ENCODE data around the gene ATAD2B.

The ATAD2B gene

DNA sequence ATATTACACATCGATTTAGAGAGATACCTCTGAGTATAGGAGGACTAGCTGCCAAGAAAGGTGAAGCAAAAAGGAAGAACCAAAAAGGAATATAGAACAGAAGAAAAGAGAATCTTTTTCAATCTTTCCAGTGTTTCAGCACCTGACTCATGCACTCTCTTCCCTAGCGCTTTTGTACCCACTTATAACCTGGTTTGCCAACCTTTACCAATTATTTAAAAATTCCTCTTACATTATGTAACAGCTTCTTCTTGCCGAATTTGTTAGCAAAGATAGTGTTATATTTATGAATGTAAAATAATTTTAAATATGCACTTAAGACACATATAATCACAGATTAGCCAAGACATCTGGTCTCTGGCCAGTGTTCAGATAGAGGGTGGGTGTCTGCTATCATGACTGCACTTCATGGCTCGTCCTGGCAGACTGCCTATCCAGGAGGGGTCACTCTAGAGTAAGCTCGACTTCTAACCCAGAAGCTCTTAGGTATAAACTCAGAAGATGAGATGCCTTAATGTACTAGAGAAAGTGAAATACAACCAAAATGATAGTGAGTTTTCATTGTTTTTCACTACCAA, 122.9 kb downstream of the ATAD2B start:
- no peak overlapping the region for H3K4me3 ChIP-seq (ENCODE audit: low read depth, low read length, poor library complexity, severe bottlenecking)
- H3K27ac ChIP-seq (ENCODE audit: low read depth, low read length, poor library complexity, severe bottlenecking): no peak overlapping the region
- no peak overlapping the region for H2AFZ ChIP-seq (ENCODE audit: low read length)
- peaks cover 17% of the 10 kb centered on the region; the same call in 1 of the 2 replicates for H3K36me3 ChIP-seq (ENCODE audit: insufficient read depth, low read length)
- no peaks in the 10 kb centered on the region for H3F3A ChIP-seq (ENCODE audit: insufficient read depth, low read length)
- TF ChIP-seq, protein P1, sequence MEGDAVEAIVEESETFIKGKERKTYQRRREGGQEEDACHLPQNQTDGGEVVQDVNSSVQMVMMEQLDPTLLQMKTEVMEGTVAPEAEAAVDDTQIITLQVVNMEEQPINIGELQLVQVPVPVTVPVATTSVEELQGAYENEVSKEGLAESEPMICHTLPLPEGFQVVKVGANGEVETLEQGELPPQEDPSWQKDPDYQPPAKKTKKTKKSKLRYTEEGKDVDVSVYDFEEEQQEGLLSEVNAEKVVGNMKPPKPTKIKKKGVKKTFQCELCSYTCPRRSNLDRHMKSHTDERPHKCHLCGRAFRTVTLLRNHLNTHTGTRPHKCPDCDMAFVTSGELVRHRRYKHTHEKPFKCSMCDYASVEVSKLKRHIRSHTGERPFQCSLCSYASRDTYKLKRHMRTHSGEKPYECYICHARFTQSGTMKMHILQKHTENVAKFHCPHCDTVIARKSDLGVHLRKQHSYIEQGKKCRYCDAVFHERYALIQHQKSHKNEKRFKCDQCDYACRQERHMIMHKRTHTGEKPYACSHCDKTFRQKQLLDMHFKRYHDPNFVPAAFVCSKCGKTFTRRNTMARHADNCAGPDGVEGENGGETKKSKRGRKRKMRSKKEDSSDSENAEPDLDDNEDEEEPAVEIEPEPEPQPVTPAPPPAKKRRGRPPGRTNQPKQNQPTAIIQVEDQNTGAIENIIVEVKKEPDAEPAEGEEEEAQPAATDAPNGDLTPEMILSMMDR (IDR thresholded peaks at IDR 0.05; ENCODE audit: low read length): peak; percentile 63
- TF ChIP-seq EZH2 (IDR thresholded peaks at IDR 0.05; ENCODE audit: borderline replicate concordance, low read length): no peak
- no peaks in the 10 kb centered on the region for H3K79me2 ChIP-seq (ENCODE audit: insufficient read depth, low read length)
- H3K9ac ChIP-seq (ENCODE audit: low read length): no peak overlapping the region
- no peak overlapping the region for H3K4me2 ChIP-seq (ENCODE audit: low read length)
- H3K4me1 ChIP-seq (ENCODE audit: insufficient read depth, low read length, severe bottlenecking): no peaks in the 10 kb centered on the region
- no peaks in the 10 kb centered on the region for H3K27me3 ChIP-seq (ENCODE audit: insufficient read depth, low read length)
- no peaks in the 10 kb centered on the region for H3K9me3 ChIP-seq (ENCODE audit: low read length)
- no peaks in the 10 kb centered on the region for H4K20me1 ChIP-seq (ENCODE audit: insufficient read depth, low read length)
- H3K9me2 ChIP-seq (ENCODE audit: low read depth, low read length): no peaks in the 10 kb centered on the region

DNA sequence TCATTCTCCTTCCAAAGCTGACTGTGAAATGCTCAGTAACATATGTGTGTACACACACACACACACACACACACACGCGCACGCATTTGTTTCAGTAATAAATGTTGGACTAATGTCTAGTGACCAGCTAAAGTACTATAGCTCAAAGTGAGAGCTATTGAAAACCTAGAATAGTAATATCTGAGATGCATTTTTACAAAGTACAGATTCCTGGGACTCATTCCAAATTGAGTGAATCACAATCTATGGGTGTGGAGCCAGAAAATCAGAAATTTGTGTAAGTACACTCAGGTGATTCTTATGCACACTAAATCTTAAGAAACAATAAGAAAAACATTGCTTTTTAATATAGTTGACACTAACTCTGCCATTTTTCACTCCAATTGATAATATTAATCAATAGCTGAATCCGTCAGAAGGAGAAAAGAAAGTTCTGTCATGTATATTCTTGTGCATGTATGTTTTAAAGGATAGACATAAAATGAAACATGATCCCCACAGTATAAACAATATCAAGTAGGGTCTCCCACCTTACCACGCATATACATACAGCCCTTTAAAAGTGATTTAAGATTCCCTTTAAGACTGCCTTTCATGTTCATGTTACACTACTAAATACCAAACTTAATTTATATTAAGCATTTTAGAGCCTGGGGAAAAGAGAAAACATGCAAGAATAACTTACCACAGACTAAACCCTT, 123.5 kb downstream of the ATAD2B start:
- no peak overlapping the region for H3K9ac ChIP-seq (ENCODE audit: low read length)
- no peaks in the 10 kb centered on the region for H4K20me1 ChIP-seq (ENCODE audit: insufficient read depth, low read length)
- no peak overlapping the region for H3K27ac ChIP-seq (ENCODE audit: low read depth, low read length, poor library complexity, severe bottlenecking)
- no peaks in the 10 kb centered on the region for H3K27me3 ChIP-seq (ENCODE audit: insufficient read depth, low read length)
- H3K9me3 ChIP-seq (ENCODE audit: low read length): no peaks in the 10 kb centered on the region
- H3K4me1 ChIP-seq (ENCODE audit: insufficient read depth, low read length, severe bottlenecking): no peaks in the 10 kb centered on the region
- peaks cover 11% of the 10 kb centered on the region; the same call in 1 of the 2 replicates for H3K36me3 ChIP-seq (ENCODE audit: insufficient read depth, low read length)
- H3K9me2 ChIP-seq (ENCODE audit: low read depth, low read length): no peaks in the 10 kb centered on the region
- H3F3A ChIP-seq (ENCODE audit: insufficient read depth, low read length): no peaks in the 10 kb centered on the region
- TF ChIP-seq, protein P1 (IDR thresholded peaks at IDR 0.05; ENCODE audit: low read length): no peak
- no peak for TF ChIP-seq EZH2 (IDR thresholded peaks at IDR 0.05; ENCODE audit: borderline replicate concordance, low read length)
- no peak overlapping the region for H2AFZ ChIP-seq (ENCODE audit: low read length)
- no peaks in the 10 kb centered on the region for H3K79me2 ChIP-seq (ENCODE audit: insufficient read depth, low read length)
- no peak overlapping the region for H3K4me3 ChIP-seq (ENCODE audit: low read depth, low read length, poor library complexity, severe bottlenecking)
- no peak overlapping the region for H3K4me2 ChIP-seq (ENCODE audit: low read length)

DNA sequence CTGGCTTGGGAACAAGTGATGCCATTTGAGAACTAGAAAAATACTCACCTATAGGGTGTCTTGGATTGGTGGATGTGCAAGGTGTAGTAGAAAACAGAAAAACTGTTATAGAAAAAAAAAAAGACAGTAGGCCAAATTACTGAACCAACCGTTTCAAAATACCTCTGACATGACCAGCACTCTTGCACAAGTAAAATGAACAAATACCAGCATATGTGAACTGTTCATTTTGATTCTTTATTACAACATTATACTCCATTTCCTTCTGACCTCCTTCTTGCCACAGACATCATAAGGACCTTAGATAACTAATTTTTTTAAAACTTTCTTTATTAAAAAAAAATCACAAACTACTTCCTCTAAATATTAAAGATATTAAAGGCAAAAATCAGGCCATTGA, 125.5 kb downstream of the ATAD2B start:
- Histone ChIP-seq H3K4me1 (ENCODE audit: insufficient read depth, low read length, severe bottlenecking) (peaks cover 6% of the 10 kb centered on the region), H3K4me3 (ENCODE audit: low read depth, low read length, poor library complexity, severe bottlenecking) (no peak overlapping the region), H3K4me2 (ENCODE audit: low read length) (no peak overlapping the region), H3K9ac (ENCODE audit: low read length) (no peak overlapping the region), H3K27me3 (ENCODE audit: insufficient read depth, low read length) (no peaks in the 10 kb centered on the region), H3F3A (ENCODE audit: insufficient read depth, low read length) (no peaks in the 10 kb centered on the region), H3K36me3 (ENCODE audit: insufficient read depth, low read length) (peaks cover 6% of the 10 kb centered on the region; the same call in 1 of the 2 replicates), H3K27ac (ENCODE audit: low read depth, low read length, poor library complexity, severe bottlenecking) (no peak overlapping the region), H4K20me1 (ENCODE audit: insufficient read depth, low read length) (no peaks in the 10 kb centered on the region), H2AFZ (ENCODE audit: low read length) (no peak overlapping the region), H3K9me3 (ENCODE audit: low read length) (no peaks in the 10 kb centered on the region), H3K9me2 (ENCODE audit: low read depth, low read length) (no peaks in the 10 kb centered on the region), H3K79me2 (ENCODE audit: insufficient read depth, low read length) (no peaks in the 10 kb centered on the region; the same call in 1 of the 2 replicates)
- TF ChIP-seq EZH2 (IDR thresholded peaks at IDR 0.05; ENCODE audit: borderline replicate concordance, low read length): no peak
- TF ChIP-seq, protein P1 (IDR thresholded peaks at IDR 0.05; ENCODE audit: low read length): no peak

Data from OCI-LY1 (cell line).